Caco-2 (cell line): ENCODE data around the gene IRS2. TPM values are rescaled to one million over a fixed set of nuclear protein-coding genes. Genes with fewer than 3 reads are reported as not detected.

Experiments
- BruUV-seq: library from RNA; stranded (reverse); fragments of 400-500 nt; replicated peaks from 2 replicates; lab custom pipeline; 2021; lab: Mats Ljungman, UMichigan
- CTCF ChIA-PET: fragments of 300-600 bp; sonication (Branson Sonifier 250); formaldehyde crosslinking; loops from one replicate; lab custom pipeline; 2022; ENCODE audit warnings: antibody characterized with exemption; lab: Charles Lee
- POLR2A ChIA-PET: fragments of 300-600 bp; sonication (Branson Sonifier 250); formaldehyde crosslinking; loops from one replicate; lab custom pipeline; 2022; ENCODE audit warnings: antibody characterized with exemption; lab: Charles Lee
- DNase-seq, 2 experiments: peaks; one replicate each; pipeline versions ENCODE4 v3.0.0 to v3.0.0-alpha.2; 2020 to 2022
- H3K27me3 ChIP-seq: replicated peaks from 2 replicates; pipeline ENCODE4 v1.6.0; 2011; ENCODE audit warnings: low read length; ENCODE audit not compliant: control insufficient read depth, insufficient read depth
- H3K36me3 ChIP-seq: 2 replicates; pipeline ENCODE4 v1.5.1; 2011; ENCODE audit warnings: low read length; ENCODE audit not compliant: control insufficient read depth, insufficient read depth
- H3K4me1 ChIP-seq: fragments of 250-450 bp; sonication (Bioruptor Pico); 2 replicates; pipeline ENCODE4 v1.5.1; 2020; ENCODE audit warnings: mild to moderate bottlenecking
- H3K4me3 ChIP-seq: 2 replicates; pipeline ENCODE4 v1.5.1; 2011; ENCODE audit warnings: low read depth, mild to moderate bottlenecking, control low read depth, low read length
- H3K9me3 ChIP-seq: fragments of 250-450 bp; sonication (Bioruptor Pico); 2 replicates; pipeline ENCODE4 v1.5.1; 2020; ENCODE audit warnings: mild to moderate bottlenecking, moderate library complexity
- H3K27ac Mint-ChIP-seq: one replicate; pipeline ENCODE4 v1.8.0; 2022; ENCODE audit warnings: mixed read lengths; ENCODE audit not compliant: unreplicated experiment
- H3K27me3 Mint-ChIP-seq: one replicate; pipeline ENCODE4 v1.8.0; 2022; ENCODE audit warnings: mixed read lengths; ENCODE audit not compliant: insufficient read depth, unreplicated experiment
- H3K36me3 Mint-ChIP-seq: one replicate; pipeline ENCODE4 v1.8.0; 2022; ENCODE audit warnings: mild to moderate bottlenecking, mixed read lengths; ENCODE audit not compliant: insufficient read depth, unreplicated experiment
- H3K4me1 Mint-ChIP-seq: one replicate; pipeline ENCODE4 v1.8.0; 2022; ENCODE audit warnings: low read depth, mixed read lengths; ENCODE audit not compliant: unreplicated experiment
- H3K4me3 Mint-ChIP-seq: one replicate; pipeline ENCODE4 v1.8.0; 2022; ENCODE audit warnings: mild to moderate bottlenecking, moderate library complexity, mixed read lengths; ENCODE audit not compliant: unreplicated experiment
- H3K9me3 Mint-ChIP-seq: one replicate; pipeline ENCODE4 v1.8.0; 2022; ENCODE audit warnings: mixed read lengths; ENCODE audit not compliant: unreplicated experiment
- CTCF ChIP-seq, 2 experiments: fragments of 200-600 bp in 1 of 2; IDR thresholded peaks; 1 replicate in 1 of 2; 2 replicates in 1 of 2; pipeline versions ENCODE4 v1.5.1 to v1.8.0; 2011 to 2022; ENCODE audit warnings: antibody characterized with exemption in 1 of 2, control low read depth in 1 of 2, inconsistent platforms in 1 of 2, low read depth in 1 of 2, low read length in 1 of 2, mild to moderate bottlenecking in 1 of 2, moderate library complexity in 1 of 2; ENCODE audit not compliant: insufficient read depth in 1 of 2, severe bottlenecking in 1 of 2, unreplicated experiment in 1 of 2
- intact Hi-C: fragments of 100-400 bp; cut with micrococcal nuclease; formaldehyde crosslinking; loops from one replicate; pipeline ENCODE4 v1.10.0; 2022; ENCODE audit not compliant: unreplicated experiment
- total RNA-seq: library from RNA; stranded (reverse); gene quantifications from 2 replicates; pipeline ENCODE4 v1.2.3, GENCODE V29; 2022

Gene IRS2
- total RNA-seq, 1 experiment from 2014 or later, result 5.5 TPM

- H3K36me3 Mint-ChIP-seq, result no peaks in the 10 kb centered on the region
- no peak overlapping the region for H3K27ac Mint-ChIP-seq
- BruUV-seq, result no TSS peak
- no peak for DNase-seq
- Histone ChIP-seq H3K36me3 (no peaks in the 10 kb centered on the region), H3K4me3 (no peak overlapping the region), H3K27me3 (no peaks in the 10 kb centered on the region), H3K4me1 (no peaks in the 10 kb centered on the region), H3K9me3 (no peaks in the 10 kb centered on the region)
- ChIA-PET CTCF (no interaction called here), POLR2A (no interaction called here)
- H3K4me1 Mint-ChIP-seq, result no peaks in the 10 kb centered on the region
- H3K4me3 Mint-ChIP-seq, result no peak overlapping the region
- TF ChIP-seq CTCF (IDR thresholded peaks at IDR 0.05; ENCODE audit: insufficient read depth in 1 of 2, low read depth in 1 of 2, low read length in 1 of 2, severe bottlenecking in 1 of 2, unreplicated experiment in 1 of 2), result no peak
- intact Hi-C loops, result no loop called here
- H3K9me3 Mint-ChIP-seq, result no peaks in the 10 kb centered on the region
- no peaks in the 10 kb centered on the region for H3K27me3 Mint-ChIP-seq
Observed at GRCh38 chr13:109727251-109727650, 59.1 kb downstream of the IRS2 start.

- Mint-ChIP-seq H3K4me3 (no peak overlapping the region), H3K4me1 (no peaks in the 10 kb centered on the region), H3K36me3 (no peaks in the 10 kb centered on the region), H3K9me3 (no peaks in the 10 kb centered on the region), H3K27me3 (no peaks in the 10 kb centered on the region), H3K27ac (no peak overlapping the region)
- H3K4me3 ChIP-seq, result no peak overlapping the region
- CTCF ChIA-PET, result no interaction called here
- H3K4me1 ChIP-seq, result no peaks in the 10 kb centered on the region
- no peaks in the 10 kb centered on the region for H3K27me3 ChIP-seq
- no peaks in the 10 kb centered on the region for H3K9me3 ChIP-seq
- intact Hi-C loops, result no loop called here
- H3K36me3 ChIP-seq, result no peaks in the 10 kb centered on the region
- no peak for DNase-seq
- POLR2A ChIA-PET, result no interaction called here
- BruUV-seq, result no TSS peak
- no peak for TF ChIP-seq CTCF (IDR thresholded peaks at IDR 0.05; ENCODE audit: insufficient read depth in 1 of 2, low read depth in 1 of 2, low read length in 1 of 2, severe bottlenecking in 1 of 2, unreplicated experiment in 1 of 2)
Observed at GRCh38 chr13:109725995-109726637, 60.3 kb downstream of the IRS2 start.

GRCh38 chr13:109725297-109725696, 61.1 kb downstream of the IRS2 start:
- intact Hi-C loops, result no loop called here
- H3K36me3 Mint-ChIP-seq, result no peaks in the 10 kb centered on the region
- CTCF ChIA-PET, result no interaction called here
- no peak for TF ChIP-seq CTCF (IDR thresholded peaks at IDR 0.05; ENCODE audit: insufficient read depth in 1 of 2, low read depth in 1 of 2, low read length in 1 of 2, severe bottlenecking in 1 of 2, unreplicated experiment in 1 of 2)
- Histone ChIP-seq H3K36me3 (no peaks in the 10 kb centered on the region), H3K9me3 (no peaks in the 10 kb centered on the region), H3K27me3 (no peaks in the 10 kb centered on the region), H3K4me1 (no peaks in the 10 kb centered on the region), H3K4me3 (no peak overlapping the region)
- no peaks in the 10 kb centered on the region for H3K27me3 Mint-ChIP-seq
- H3K4me3 Mint-ChIP-seq, result no peak overlapping the region
- H3K27ac Mint-ChIP-seq, result no peak overlapping the region
- no TSS peak for BruUV-seq
- POLR2A ChIA-PET, result no interaction called here
- no peaks in the 10 kb centered on the region for H3K9me3 Mint-ChIP-seq
- no peak for DNase-seq
- no peaks in the 10 kb centered on the region for H3K4me1 Mint-ChIP-seq
